ENCODE measurements around the gene CNST.

The CNST gene, protein sequence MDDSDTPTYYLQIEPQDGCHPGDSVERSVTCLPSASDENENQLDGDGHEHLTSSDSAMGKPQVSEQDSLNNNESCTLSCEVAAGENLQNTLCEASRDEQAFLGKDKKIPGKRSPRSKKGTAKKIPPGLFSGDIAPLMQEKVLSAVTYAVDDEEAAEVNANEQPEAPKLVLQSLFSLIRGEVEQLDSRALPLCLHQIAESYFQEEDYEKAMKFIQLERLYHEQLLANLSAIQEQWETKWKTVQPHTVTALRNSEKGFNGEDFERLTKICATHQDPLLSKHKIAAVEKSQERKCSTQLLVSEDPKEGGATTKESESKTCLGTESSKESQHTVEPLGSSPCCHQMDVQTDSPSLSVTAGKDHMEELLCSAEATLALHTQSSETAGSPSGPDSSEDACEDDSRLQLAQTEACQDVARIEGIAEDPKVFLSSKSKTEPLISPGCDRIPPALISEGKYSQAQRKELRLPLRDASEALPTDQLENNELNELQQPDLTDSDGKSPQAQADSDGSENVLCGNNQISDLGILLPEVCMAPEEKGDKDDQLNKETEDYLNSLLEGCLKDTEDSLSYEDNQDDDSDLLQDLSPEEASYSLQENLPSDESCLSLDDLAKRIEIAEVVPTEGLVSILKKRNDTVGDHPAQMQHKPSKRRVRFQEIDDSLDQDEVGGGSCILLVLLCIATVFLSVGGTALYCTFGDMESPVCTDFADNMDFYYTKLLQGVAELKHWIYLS

DNA sequence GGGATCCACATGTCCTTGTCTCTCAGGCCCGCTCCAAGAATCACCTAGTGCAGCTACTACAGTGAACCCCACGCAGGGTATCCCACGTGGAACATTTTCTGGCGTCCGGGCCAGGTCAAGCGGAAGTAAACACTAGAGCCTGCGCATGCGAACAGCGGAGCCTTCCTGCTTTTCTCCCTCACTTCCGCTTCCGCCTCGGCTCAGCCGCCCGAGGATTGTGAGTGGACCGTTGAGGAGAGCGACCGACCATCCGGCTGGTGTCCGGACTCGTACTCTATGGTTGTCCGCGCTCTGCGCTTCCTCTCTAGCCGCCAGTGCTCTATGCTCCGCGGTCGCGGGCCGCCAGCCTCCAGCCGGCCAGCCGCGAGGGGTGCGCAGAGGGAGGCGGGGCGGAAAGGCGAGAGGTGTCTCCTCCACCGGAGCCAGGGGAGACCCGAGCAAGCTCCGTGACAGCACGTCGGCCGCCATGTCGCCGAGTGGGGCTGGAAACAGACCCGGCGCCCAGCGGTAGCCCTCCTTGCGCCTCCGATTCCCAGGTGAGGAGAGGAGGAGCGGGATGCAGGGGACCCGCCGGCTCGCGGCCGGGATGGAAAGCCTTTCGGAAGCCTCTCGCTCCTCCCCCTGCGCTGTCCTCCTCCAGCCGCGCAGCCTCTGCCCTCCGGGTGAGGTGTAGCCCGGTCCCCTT is at the start of gene CNST, which contains the start of gene TFB2M:
TSS of gene CNST (plus strand) at position 329 of the 685 bp plus-strand sequence. CDS start 25,107 bp downstream, outside the sequence.
TSS of gene TFB2M (minus strand) at position 134 of the 685 bp plus-strand sequence. CDS start at position 11, 123 bp downstream.
- peak; percentile 99 for DNase-seq

- DNase-seq = no peak
These were observed 48.9 kb upstream of the CNST start for GRCh38 chr1:246517391-246517790.

DNA sequence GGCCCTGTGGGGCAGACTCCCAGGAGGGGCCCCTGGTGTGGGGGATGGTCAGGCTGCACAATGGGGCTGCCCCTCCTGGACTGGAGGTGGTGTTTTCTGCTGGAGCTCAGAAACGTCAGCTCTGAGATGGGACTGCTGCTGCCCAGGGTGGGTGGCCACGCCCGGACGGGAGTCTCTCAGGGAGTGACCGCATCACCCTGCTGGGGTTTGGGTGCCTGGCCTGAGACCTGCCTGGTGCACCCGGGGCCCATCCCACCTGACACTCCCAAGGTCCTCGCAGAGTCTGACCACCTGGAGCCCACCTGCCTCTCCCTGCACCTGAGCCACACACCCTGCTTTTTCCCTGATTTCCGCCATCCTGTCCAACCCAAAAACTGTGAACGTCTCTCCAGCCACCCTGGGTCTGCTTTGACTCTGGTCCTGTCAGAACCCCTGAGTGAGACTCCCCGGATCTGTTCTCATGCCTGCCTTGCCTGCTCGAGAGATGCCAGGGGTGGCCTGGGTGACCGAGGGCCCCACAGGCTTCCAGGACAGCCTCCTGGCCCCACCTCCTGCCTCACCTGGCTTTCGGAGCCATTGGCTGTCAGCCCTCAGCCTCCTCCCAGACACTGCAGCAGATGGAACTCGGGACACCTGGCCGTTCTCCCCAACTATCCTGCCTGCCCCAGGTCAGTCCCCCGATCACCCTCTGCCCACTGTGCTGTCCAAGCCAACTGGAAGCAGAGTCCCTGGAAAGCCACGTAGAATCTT is 47.6 kb upstream of the CNST start:
- no peak for DNase-seq

DNA sequence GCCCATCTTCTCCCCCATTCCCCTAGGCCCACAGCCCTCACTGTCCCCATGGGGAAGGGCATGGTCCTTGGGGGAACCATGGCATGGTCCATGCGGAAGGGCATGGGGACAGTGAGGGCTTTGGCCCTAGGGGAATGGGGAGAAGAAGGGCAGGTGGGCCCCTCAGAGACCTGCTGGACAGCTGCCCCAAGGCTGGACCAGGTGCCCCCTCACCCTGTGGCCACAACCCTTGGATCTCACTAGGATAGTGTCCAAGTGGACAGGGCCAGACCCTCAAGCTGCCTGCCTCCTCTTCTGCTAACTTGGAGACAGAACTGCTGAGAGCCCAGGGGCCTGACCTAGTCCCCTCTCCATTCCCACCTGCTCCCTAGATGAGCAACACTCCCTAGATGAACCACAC is 46.7 kb upstream of the CNST start:
- DNase-seq = no peak

GRCh38 chr1:246526380-246526779 is 39.9 kb upstream of the CNST start:
- DNase-seq = no peak

GRCh38 chr1:246526915-246527314 is 39.3 kb upstream of the CNST start:
- no peak for DNase-seq

GRCh38 chr1:246527402-246528088 is 38.7 kb upstream of the CNST start:
- no peak for DNase-seq

GRCh38 chr1:246528933-246529731 is 37.1 kb upstream of the CNST start:
- DNase-seq = no peak

DNA sequence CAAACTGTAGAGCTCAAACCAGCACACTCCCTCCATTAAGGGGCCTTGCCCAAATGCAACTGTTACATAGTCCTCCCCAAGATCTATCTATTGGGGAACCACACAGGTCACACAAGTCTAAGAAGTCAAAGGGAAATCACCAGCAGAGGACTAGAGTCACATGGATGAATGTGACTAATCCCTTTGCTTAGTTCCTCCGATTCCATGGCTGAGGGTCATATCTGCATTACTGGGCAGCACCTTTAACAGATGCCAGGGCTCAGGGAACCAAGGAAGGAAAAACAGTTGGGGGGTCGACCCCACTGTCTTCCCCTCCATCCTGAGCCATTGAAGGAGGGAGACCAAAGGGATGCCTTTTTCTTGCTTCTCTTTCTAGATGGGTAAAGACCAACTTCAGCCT is 35.8 kb upstream of the CNST start:
- DNase-seq = no peak

DNA sequence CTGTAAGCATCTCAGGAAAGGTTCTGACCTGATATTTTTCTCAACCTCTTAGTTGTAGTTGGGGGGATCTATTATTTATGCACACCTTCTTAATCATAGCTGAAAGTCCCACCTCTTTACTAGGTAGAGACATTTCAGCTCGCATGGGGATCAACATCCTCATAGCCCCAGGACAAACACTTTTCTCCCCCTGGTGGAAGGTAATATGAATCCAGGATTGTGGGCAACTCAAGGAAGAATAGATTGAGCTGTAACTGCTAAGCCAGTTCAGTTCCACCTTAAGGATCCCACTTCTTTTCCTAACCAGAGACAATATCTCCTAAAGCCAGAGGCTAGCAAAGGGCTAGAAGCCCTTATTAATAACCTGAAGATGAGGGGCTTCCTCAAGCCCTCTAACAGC is 33.7 kb upstream of the CNST start:
- no peak for DNase-seq

DNA sequence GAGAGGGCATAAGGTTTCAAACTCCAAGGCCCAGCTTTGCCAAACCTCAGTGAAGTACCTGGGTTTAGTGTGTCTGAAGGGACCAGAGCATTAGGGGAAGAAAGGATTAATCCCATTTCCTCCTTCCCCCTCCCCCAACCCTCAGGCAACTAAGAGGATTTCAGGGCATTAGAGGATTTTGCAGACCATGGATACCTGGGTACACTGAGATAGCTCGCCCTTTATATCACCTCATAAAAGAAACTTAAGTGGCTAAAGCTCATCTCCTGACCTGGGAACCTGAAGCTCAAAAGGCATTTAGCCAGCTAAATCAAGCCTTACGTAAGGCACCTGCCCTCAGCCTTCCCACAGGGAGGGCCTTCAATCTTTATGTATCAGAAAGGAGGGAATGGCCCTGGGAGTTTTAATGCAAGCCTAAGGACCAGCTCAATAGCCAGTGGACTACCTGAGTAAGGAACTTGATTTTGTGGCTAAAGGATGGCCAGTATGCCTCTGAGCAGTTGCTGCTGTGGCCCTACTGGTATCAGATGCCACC is 32.8 kb upstream of the CNST start:
- no peak for DNase-seq

DNA sequence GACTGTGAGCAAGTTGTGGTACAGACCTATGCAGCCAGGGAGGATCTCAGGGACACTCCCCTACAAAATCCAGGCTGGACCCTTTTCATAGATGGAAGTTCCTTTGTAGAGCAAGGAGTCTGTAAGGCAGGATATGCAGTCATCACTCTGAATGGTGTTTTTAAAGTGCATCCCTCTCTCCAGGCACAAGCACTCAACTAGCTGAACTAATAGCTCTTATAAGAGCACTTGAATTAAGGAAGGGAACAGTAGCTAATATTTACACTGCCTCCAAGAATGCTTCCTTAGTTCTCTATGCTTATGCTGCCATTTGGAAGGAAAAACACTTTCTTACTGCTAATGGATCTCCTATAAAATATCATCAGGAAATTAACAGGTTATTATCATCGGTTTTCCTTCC is 32.1 kb upstream of the CNST start:
- no peak for DNase-seq

DNA sequence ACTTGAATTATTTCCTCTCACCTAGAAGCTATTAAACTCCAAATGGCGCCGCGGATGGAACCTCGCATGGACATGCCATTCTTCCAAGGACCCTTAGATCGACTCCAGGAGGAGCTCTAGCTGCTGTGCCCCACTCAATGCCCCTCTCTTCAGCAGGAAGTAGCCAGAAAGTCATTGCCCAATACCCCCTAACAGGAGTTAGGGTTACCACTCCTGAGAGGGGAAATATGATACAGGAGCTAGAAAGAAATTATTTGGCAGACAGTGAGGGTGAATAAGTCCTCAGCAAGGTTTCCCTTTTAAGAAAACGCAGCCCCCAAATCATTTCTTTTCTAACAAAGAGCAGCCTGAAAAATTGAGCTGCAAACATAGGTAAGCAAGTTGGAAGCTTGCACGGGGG is 28.8 kb upstream of the CNST start:
- DNase-seq = no peak

DNA sequence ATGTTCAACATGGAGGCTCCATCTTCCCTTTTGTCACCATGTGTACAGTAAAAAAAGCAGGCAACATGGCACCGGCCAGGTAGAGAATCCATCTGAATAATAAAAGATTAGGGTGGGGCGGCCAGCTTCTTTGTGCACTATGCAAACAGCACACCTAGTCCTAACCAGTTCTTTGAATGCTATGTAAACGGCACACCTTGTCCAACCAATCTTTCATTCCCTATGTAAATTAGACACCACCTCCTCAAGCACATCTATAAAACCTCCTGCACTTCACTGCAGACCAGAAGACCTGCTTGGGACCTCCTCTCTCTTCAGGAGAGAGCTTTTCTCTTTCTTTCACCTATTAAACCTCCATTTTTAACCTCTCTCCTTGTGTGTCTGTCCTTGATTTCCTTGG is 28.4 kb upstream of the CNST start:
- DNase-seq = no peak

GRCh38 chr1:246540738-246541491 is 25.3 kb upstream of the CNST start:
- DNase-seq = no peak

DNA sequence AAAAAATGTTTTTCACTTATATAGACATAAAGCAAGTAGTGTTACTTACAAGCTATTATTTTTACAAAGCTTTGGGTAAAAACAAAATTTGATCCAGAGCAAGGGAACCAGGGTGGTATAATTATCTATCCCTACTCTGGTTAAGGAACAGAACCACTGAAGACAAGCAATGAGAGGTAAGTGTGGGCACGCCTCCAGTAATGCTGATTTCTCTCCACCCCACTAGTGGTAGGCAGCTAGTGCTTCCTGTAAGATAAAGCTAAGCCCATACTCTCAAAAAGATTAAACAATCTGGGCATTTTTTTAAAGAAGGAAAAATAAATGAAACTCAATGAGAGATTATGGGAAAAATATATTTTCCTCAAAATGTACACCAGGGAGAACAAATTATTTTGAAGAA is 22.3 kb upstream of the CNST start:
- DNase-seq = no peak

DNA sequence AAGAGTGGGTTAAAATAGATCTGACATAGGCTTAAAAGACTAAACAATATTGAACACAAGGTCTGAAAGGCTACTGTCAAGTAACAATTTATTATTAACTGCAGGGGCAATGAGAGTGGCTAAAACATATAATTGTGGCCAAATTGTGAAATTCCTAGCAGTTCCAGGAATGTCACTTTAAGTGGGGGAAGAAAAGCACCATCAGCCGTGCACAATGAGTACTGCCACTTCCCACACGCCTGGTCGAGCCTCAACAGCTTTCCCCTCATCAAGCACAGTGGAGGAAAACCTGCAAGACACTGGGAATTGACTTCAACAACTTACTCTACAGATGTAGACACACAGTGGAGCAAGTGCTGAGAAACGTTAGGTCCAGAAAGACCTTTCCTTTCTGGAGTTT is 16.6 kb upstream of the CNST start:
- DNase-seq = no peak

DNA sequence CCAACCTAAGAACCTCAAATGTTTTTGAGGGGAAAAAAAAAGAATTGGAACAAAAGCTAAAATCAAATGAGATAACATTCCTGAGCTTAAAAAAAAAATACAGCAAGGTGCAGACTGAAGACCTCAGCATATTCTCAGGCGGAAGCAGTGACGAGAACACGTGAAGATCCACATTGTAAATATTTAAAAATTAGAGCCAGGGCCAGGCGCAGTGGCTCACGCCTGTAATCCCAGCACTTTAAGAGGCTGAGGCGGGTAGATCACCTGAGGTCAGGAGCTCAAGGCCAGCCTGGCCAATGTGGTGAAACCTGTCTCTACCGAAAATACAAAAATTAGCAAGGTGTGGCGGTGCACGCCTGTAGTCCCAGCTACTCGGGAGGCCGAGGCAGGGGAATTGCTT is 15.9 kb upstream of the CNST start:
- DNase-seq = no peak

DNA sequence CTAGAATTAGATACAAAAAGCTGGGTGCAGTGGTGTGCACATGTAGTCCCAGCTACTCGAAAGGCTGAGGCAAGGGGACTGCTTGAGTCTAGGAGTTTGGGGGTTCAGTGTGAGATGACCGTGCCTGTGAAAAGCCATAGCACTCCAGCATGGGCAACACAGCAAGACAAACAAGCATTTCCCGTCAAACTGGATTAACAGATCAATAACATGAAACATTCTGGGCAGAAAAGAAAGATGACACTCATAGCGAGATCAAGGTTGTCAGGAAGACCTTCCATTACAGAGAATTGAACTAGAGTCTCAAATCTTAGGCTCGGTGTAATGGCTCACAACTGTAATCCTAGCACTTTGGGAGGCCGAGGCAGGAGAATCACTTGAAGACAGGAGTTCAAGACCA is 14.1 kb upstream of the CNST start:
- DNase-seq = no peak

- no peak for DNase-seq
These were observed 12.1 kb upstream of the CNST start for GRCh38 chr1:246554201-246554600.
